HG02840 (cell line): Measurements from ENCODE around the gene NPHP4.

ENCODE experiments used
- ATAC-seq: cut with Tn5 transposase; IDR thresholded peaks from one replicate; pipeline ENCODE4 v1.9.1; 2021; ENCODE audit warnings: mild to moderate bottlenecking, moderate library complexity, moderate number of reproducible peaks; ENCODE audit not compliant: unreplicated experiment, low FRiP score

The NPHP4 gene

GRCh38 chr1:5954964-5955363 lies 37.3 kb downstream of the NPHP4 start:
- ATAC-seq, result no peak

DNA sequence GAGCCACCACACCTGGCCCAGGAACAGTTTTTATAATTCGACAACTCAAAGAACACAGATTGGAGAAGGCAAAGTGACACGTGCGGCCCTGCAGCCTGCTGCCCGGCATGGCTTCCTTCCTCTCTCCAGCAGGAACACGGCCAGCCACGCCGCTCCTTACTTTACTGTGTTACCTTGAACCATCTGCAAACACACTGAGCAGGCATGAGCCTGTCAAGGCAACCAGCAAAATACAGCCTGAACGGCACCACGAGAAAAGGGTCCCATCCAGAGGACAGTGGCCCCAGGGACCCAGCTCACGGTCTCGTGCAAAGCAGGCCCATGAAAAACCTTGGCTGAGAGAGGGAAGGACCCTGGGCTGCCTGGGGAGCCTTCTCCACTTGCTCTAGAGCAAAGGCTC lies 38.8 kb downstream of the NPHP4 start:
- no peak for ATAC-seq

GRCh38 chr1:5951846-5952410 lies 40.3 kb downstream of the NPHP4 start:
- ATAC-seq, result no peak

GRCh38 chr1:5950994-5951785 lies 41.0 kb downstream of the NPHP4 start:
- no peak for ATAC-seq

GRCh38 chr1:5950201-5950895 lies 41.9 kb downstream of the NPHP4 start:
- ATAC-seq, result no peak

GRCh38 chr1:5949761-5950100 lies 42.5 kb downstream of the NPHP4 start:
- no peak for ATAC-seq

- no peak for ATAC-seq
These were observed 43.0 kb downstream of the NPHP4 start for GRCh38 chr1:5949085-5949760.

DNA sequence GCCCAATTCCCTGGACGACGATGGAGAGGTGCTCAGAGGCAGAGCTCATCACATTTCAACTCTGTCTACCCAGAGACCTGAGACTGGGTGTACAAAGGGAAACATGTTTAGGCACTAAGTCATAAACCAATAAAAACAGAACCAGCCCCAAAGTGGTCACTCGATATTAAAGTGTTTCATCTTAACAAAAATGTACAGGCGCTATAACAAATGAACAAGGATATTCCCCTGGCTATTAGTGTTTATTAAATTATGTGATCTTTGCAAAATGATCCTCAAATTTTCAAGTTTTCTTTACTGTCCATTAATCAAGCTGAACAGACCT lies 43.6 kb downstream of the NPHP4 start:
- no peak for ATAC-seq

- ATAC-seq, result no peak
These were observed 44.1 kb downstream of the NPHP4 start for GRCh38 chr1:5947978-5948680.

DNA sequence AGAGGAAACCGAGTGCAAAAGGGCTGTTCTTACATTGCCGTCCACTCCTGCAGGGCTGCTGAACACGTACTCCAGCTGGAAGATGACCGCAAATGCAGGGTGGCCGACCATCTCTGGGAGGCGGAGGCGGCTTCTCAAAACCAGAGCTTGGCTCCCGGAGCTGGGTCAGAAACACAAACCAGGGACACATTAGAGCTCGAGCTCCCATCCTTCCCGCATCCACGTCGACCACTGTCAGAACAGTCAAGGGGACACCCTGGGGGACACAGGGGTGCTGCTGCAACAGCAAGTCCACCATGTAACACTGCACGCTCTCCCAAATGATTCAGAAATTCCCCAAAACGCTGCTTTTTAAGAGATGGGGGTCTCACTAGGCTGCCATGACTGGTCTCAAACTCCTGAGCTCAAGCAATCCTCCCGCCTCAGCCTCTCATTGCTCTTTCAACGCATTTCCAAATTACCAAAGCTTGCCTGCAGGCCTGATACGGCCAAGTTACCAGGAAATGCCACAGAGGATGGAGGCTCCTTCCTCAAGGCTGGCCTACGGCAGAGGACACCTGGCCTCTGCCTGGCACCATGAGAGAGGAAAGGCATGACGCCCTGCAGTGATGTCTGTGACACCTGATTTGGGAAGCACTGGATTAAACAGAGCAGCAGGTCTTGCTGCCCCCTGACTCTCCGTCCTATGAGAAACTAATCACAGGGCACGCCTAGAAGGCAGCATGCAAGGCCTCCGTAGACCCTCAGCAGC lies 45.0 kb downstream of the NPHP4 start:
- no peak for ATAC-seq

GRCh38 chr1:5945445-5945844 lies 46.8 kb downstream of the NPHP4 start:
- ATAC-seq, result no peak

DNA sequence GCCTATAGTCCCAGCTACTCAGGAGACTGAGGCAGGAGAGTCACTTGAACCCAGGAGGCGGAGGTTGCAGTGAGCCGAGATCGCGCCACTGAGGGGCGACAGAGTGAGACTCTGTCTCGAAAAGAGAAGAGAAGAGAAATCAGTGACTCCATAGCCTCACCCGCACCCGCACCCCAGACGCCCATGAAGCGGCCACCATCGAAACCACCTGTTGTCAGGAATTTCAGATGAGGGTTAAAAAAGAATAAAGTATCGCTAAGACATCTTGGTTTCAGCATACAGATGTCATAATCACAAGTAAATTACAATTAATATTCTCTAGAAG lies 47.4 kb downstream of the NPHP4 start:
- ATAC-seq, result no peak

DNA sequence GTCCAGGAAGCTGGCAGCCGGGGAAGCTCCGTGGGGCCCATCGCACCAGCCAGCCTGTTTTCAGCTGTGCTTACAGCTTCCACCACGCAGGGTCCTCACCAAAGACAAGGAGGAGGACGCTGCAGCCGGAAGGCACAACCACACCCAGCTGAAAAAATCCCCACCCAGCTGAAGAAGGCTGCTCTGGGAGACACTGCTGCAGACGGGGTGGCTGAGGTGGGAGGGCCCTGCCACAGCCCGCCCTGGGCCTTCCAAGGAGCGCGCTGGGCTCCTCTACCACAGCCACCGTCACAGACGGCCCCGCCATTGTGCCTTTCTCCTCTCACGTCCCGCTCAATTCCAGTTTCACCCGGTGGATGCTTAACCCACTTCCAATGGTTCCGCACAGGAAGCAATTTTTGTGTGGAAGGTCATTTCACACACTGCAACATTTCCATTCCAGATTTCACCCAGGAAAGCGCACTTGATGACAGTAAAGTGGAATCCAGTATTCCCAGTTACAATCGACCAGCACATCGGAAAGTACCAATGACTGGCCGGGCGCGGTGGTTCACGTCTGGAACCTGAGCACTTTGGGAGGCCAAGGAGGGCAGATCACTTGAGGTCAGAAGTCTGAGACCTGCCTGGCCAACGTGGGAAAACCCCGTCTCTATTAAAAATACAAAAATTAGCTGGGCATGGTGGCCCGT lies 47.9 kb downstream of the NPHP4 start:
- ATAC-seq, result no peak

DNA sequence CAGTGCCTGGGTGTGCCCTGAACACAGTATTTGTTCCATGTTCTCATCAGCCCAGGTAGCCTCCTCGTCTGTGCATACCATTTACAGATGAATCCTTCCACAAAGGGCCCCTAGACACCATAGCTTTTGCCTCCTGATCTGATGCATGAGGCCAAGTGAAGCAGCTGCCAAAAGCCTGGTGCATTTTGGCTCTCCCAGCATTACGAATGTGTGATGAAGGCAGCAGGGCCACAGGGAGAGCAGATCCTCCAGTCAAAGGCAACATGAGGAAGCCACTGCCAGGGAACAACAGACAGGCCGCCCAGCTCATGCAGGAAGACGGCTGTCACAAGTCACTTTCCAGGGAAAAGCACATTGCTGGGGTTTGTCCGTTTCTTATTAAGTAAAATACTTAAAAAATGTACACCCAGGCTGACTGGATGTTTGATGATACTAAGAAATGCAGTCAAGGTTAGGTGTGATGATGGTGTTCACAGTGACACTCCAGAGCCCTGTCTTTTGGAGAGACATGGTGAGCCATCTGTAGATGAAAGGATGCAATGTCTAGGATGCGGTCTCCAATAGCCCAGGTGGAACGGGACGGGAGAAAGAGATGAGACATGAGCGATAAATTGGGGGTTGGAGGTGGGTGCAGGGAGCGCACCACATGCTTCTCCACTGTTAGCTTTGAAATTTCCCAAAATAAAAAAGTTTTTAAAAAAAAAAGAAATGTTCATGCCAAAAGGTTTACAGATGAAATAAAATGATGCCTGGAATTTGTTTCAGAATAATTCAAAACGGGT lies 48.7 kb downstream of the NPHP4 start:
- ATAC-seq, result no peak

DNA sequence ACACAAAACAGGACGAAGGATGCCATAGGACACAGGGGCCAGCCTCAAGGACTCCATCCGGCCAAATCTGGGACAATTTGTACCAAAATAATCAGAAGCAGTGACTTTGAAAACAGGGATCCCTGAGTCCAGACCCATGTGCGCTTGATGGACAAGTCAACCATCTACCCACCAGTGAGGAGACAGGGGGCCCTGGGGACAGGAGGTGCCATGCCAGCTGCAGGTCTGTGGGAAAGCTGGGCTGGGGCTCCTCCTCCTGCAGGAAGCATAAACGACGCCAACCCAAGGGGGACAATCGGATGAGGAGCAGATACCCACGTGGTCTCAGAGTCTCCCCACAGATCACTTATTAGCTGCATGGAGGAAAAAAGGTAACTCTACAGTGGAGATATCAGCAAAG lies 50.6 kb downstream of the NPHP4 start:
- no peak for ATAC-seq

DNA sequence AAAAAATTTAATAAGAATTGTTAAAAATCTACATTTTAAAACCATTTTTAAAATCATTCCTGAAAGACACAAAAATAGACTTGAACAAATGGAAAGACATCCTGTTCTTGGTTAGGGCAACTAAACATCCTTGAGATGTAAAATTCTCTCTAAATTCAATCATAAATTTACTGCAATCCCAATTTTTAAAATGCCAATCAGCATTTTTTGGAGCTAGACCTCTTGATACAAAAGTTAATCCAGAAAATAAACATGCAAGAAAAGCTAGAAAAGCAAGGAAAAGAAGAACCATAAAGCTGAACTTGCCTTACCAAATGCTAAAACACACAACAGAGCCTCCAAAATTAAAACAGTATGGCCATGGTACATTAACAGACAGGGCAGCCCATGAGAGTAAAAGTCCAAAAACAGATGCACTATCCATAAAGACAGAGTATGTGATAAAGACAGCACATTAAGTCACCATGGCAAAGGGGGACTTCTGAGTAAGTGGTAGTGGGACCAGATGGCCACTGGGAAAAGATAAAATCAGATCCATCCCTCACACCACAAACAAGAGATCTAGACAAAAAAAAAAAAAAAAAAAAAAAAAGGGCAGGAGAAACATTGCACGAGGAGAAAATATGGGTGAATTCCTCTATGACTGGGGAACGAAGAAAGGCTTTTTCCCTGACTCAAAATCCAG lies 51.4 kb downstream of the NPHP4 start:
- ATAC-seq, result no peak

GRCh38 chr1:5939271-5940170 lies 52.7 kb downstream of the NPHP4 start:
- ATAC-seq, result no peak
